K562 (cell line): ENCODE measurements around the gene GNB5. TPM values are rescaled to one million over a fixed set of nuclear protein-coding genes. Genes with fewer than 3 reads are reported as not detected.

Experiments
- ATAC-seq: fragments of 200-7000 bp; cut with Tn5 transposase; 3 replicates; pipeline ENCODE4 v1.9.1; 2020; ENCODE audit warnings: moderate library complexity
- BruUV-seq: library from RNA; stranded (reverse); fragments of 400-500 nt; replicated peaks from 2 replicates; lab custom pipeline; 2021; lab: Mats Ljungman, UMichigan
- CTCF ChIA-PET: fragments of 300-600 bp; formaldehyde crosslinking; extraction: SDS; loops from one replicate; lab custom pipeline; 2021; ENCODE audit warnings: low intra/inter-chr PET ratio; lab: Yijun Ruan, JAX
- POLR2A ChIA-PET: fragments of 300-600, 350-650 bp; sonication (Branson Sonifier 250); formaldehyde crosslinking; extraction: SDS; loops from one replicate; lab custom pipeline; 2021; ENCODE audit warnings: antibody characterized with exemption, inconsistent platforms; lab: Yijun Ruan, JAX
- DNase-seq, 4 experiments: peaks; one replicate each; pipeline versions ENCODE4 v3.0.0 to v3.0.0-alpha.2; 2011 to 2018; ENCODE audit warnings: low spot score in 3 of 4, mixed read lengths in 3 of 4; ENCODE audit errors: extremely low read depth in 1 of 4
- FAIRE-seq: peaks from 2 replicates; lab custom pipeline; 2011; peaks lifted over from hg19 to GRCh38; lab: Jason Lieb, UNC
- H2AFZ ChIP-seq: 2 replicates; pipeline ENCODE4 v1.6.0; 2011; ENCODE audit warnings: low read depth, low read length, control low read depth, inconsistent platforms
- H3K27ac ChIP-seq: fragments of 200-600 bp; 3 replicates; pipeline ENCODE4 v1.8.0; 2011; ENCODE audit warnings: low read depth, mild to moderate bottlenecking, control low read depth, inconsistent platforms, low read length, moderate library complexity, mixed read lengths; ENCODE audit errors: extremely low read depth
- H3K27me3 ChIP-seq, 2 experiments: fragments of 300-600 bp in 1 of 2; 2 replicates in 1 of 2; 3 replicates in 1 of 2; pipeline versions ENCODE4 v1.6.0 to v1.8.0; 2011; ENCODE audit warnings: inconsistent platforms in 2 of 2, low read length in 2 of 2, mild to moderate bottlenecking in 1 of 2, mixed read lengths in 1 of 2, moderate library complexity in 1 of 2; ENCODE audit not compliant: control insufficient read depth in 2 of 2, insufficient read depth in 2 of 2
- H3K36me3 ChIP-seq: fragments of 300-600 bp; 3 replicates; pipeline ENCODE4 v1.8.0; 2011; ENCODE audit warnings: mild to moderate bottlenecking, low read length, inconsistent platforms; ENCODE audit not compliant: control insufficient read depth, insufficient read depth
- H3K4me1 ChIP-seq, 2 experiments: fragments of 200-600 bp in 1 of 2; replicated peaks in 1 of 2; 2 replicates in 1 of 2; 3 replicates in 1 of 2; pipeline versions ENCODE4 v1.5.1 to v1.8.0; 2011; ENCODE audit warnings: inconsistent platforms in 2 of 2, low read length in 2 of 2, mild to moderate bottlenecking in 1 of 2, mixed read lengths in 1 of 2, moderate library complexity in 1 of 2; ENCODE audit not compliant: control insufficient read depth in 2 of 2, insufficient read depth in 2 of 2
- H3K4me2 ChIP-seq: 2 replicates; pipeline ENCODE4 v1.6.1; 2011; ENCODE audit warnings: low read length, control low read depth, inconsistent platforms, mixed read lengths; ENCODE audit not compliant: insufficient read depth
- H3K4me3 ChIP-seq: fragments of 200-600 bp; sonication (generic), shearing (Covaris generic); 2 replicates; pipeline ENCODE4 v1.5.1; 2016; ENCODE audit warnings: control low read depth, inconsistent platforms
- H3K79me2 ChIP-seq: fragments of 200-600 bp; 3 replicates; pipeline ENCODE4 v1.8.0; 2011; ENCODE audit warnings: low read length, inconsistent platforms; ENCODE audit not compliant: control insufficient read depth, insufficient read depth
- H3K9ac ChIP-seq, 2 experiments: 2 replicates each; pipeline versions ENCODE4 v1.6.0 to v1.6.1; 2011; ENCODE audit warnings: low read depth in 2 of 2, low read length in 2 of 2, control low read depth in 1 of 2, inconsistent platforms in 1 of 2, mild to moderate bottlenecking in 1 of 2, mixed read lengths in 1 of 2; ENCODE audit not compliant: insufficient read depth in 1 of 2
- H3K9me1 ChIP-seq: one replicate; pipeline ENCODE4 v1.6.0; 2011; ENCODE audit warnings: inconsistent platforms, mild to moderate bottlenecking, low read length, moderate library complexity; ENCODE audit not compliant: control insufficient read depth, insufficient read depth
- H3K9me3 ChIP-seq: replicated peaks from 2 replicates; pipeline ENCODE4 v1.5.1; 2011; ENCODE audit warnings: low read depth, low read length, inconsistent platforms; ENCODE audit not compliant: control insufficient read depth, insufficient read depth
- H4K20me1 ChIP-seq: replicated peaks from 2 replicates; pipeline ENCODE4 v1.6.1; 2011; ENCODE audit warnings: low read length, inconsistent platforms, mixed read lengths; ENCODE audit not compliant: control insufficient read depth, insufficient read depth
- CBX1 ChIP-seq: sonication (generic); IDR thresholded peaks from 2 replicates; pipeline ENCODE4 v1.6.1; 2016; ENCODE audit warnings: antibody characterized with exemption, low read depth, mild to moderate bottlenecking
- CBX3 ChIP-seq, 2 experiments: IDR thresholded peaks; 1 replicate in 1 of 2; 2 replicates in 1 of 2; pipeline ENCODE4 v1.6.1; 2012; ENCODE audit warnings: inconsistent platforms in 2 of 2, low read length in 2 of 2, borderline replicate concordance in 1 of 2, control low read depth in 1 of 2
- CBX5 ChIP-seq: IDR thresholded peaks from 2 replicates; pipeline ENCODE4 v1.6.1; 2014; ENCODE audit warnings: low read depth, borderline replicate concordance
- GATA2 ChIP-seq: sonication (generic); formaldehyde crosslinking; IDR thresholded peaks from 2 replicates; pipeline ENCODE4 v1.4.0; 2020; ENCODE audit warnings: mild to moderate bottlenecking, missing genetic modification reagents
- MEIS2 ChIP-seq: fragments of 450-650 bp; IDR thresholded peaks from 2 replicates; pipeline ENCODE4 v1.6.1; 2014; ENCODE audit warnings: mild to moderate bottlenecking; ENCODE audit not compliant: partially characterized antibody
- SPI1 ChIP-seq: IDR thresholded peaks from 2 replicates; pipeline ENCODE4 v1.6.1; 2011; ENCODE audit warnings: low read depth, low read length, control low read depth, borderline replicate concordance
- WGBS: fragments of 100-300 bp; shearing (Covaris generic); methylation state at CpG from one replicate; pipeline ENCODE4 v1.1.6; 2016; ENCODE audit warnings: low coverage, mixed read lengths; ENCODE audit not compliant: insufficient coverage; ENCODE audit errors: missing lambda C conversion rate; 5-methylcytosine and 5-hydroxymethylcytosine counted together
- in situ Hi-C: fragments of 300-500 bp; cut with MboI; formaldehyde crosslinking; loops from 4 replicates; pipeline ENCODE4 v1.15.0; 2018; ENCODE audit warnings: inconsistent platforms, mixed read lengths
- intact Hi-C: fragments of 100-400 bp; cut with micrococcal nuclease; formaldehyde crosslinking; loops from 2 replicates; pipeline ENCODE4 v1.14.2; 2022
- polyA plus RNA-seq, 8 experiments: library from polyadenylated mRNA; depleted of rRNA in 4 of 8; stranded (reverse) in 5 of 8; unstranded in 3 of 8; fragments of >200 nt; fragmentation: Nextera tagmentation in 2 of 8; fragmentation: Illumina TruSeq in 1 of 8; extraction: Ambion mirVana in 2 of 8; extraction: Trizol in 1 of 8; gene quantifications; 2 replicates each; pipeline versions ENCODE4 v1.2.1 to v1.2.3, GENCODE V29; 2011 to 2014; ENCODE audit warnings: inconsistent platforms in 1 of 8, missing spikeins in 1 of 8
- total RNA-seq, 7 experiments: library from RNA; depleted of rRNA in 6 of 7; stranded (reverse); fragments of >200 nt in 6 of 7; fragmentation: Illumina TruSeq in 2 of 7; extraction: Trizol in 2 of 7; gene quantifications; 2 replicates each; pipeline versions ENCODE4 v1.2.1 to v1.2.3, GENCODE V29; 2011 to 2021; ENCODE audit warnings: low replicate concordance in 1 of 7
- TF ChIP-seq, protein P1 (sequence below), 2 experiments: fragments of 200-800 bp in 1 of 2; sonication (Bioruptor generic) in 1 of 2; sonication (generic) in 1 of 2; formaldehyde crosslinking in 1 of 2; IDR thresholded peaks in 1 of 2; conservative IDR thresholded peaks in 1 of 2; 2 replicates each; pipeline versions ENCODE4 v1.5.0 to v1.6.1; 2016 to 2020; ENCODE audit warnings: missing compliant biosample characterization in 1 of 2, missing genetic modification characterization in 1 of 2, missing genetic modification reagents in 1 of 2

Gene GNB5
- total and polyA plus RNA-seq, 9 of the 15 experiments (the other 6 are each of a cell fraction or from before 2014, with no cell fraction given) = 0.11 to 2.1 (median 0.77) TPM

DNA sequence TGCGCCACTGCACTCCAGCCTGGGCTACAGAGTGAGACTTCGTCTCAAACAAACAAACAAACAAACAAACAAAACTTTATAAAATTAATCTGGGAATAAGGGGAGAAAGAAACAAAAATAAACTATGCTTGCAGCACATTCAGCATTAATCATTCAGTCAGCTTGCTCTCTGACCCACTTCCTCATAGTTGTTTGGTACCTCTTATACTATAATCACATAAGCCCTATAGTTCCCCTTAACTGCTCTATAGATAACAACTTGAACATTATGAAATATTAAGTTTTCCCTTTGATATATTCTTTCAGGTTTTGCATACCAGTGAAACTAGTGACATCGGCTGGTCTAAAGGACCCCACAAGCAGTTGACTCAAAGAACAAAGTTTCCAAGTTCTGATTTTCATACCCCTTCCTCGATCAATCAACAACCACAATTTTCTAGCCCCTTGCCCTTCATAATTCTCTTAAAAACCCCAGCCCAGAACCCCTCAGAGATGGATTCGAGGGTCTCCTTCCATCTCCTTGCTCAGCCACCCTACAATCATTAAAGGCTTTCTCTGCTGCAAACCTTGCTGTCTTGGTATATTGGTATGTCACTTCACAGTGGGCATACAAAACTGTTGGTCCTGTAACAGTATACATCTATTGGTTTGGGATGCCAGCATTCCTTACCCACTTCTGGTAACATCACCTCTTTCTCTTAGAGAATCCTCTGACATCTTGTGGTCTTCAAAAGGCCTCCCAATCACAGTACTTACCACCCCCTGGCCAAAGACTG is 105.0 kb downstream of the GNB5 start:
- Histone ChIP-seq H3K27ac (no peak overlapping the region), H3K4me3 (no peak overlapping the region), H3K9me1 (no peaks in the 10 kb centered on the region), H3K4me1 (no peaks in the 10 kb centered on the region), H3K4me2 (no peak overlapping the region)
- ATAC-seq (no peak), FAIRE-seq (no peak)
- 17% methylated on average over 5 of the region's 5 CpGs for WGBS
- TF ChIP-seq MEIS2 = peak; percentile 24
- TF ChIP-seq CBX3 (IDR thresholded peaks at IDR 0.05; ENCODE audit: borderline replicate concordance in 1 of 2, low read length in 2 of 2) = 0 out of 3 replicates have a peak, but pooled peaks of 1 of the 2 experiments have one; percentile 38
- peak; percentile 54; the same call in 1 of the 2 replicates for TF ChIP-seq CBX1
- TF ChIP-seq, protein P1, sequence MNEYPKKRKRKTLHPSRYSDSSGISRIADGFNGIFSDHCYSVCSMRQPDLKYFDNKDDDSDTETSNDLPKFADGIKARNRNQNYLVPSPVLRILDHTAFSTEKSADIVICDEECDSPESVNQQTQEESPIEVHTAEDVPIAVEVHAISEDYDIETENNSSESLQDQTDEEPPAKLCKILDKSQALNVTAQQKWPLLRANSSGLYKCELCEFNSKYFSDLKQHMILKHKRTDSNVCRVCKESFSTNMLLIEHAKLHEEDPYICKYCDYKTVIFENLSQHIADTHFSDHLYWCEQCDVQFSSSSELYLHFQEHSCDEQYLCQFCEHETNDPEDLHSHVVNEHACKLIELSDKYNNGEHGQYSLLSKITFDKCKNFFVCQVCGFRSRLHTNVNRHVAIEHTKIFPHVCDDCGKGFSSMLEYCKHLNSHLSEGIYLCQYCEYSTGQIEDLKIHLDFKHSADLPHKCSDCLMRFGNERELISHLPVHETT (CRISPR knock-in tag; conservative IDR thresholded peaks at IDR 0.05 in 1 of 2, IDR thresholded peaks at IDR 0.05 in 1 of 2) = no peak
- TF ChIP-seq CBX5 = peak; percentile 84
- TF ChIP-seq GATA2 (CRISPR knock-in tag) = no peak
- 0 out of 2 replicates have a peak, but pooled peaks have one; percentile 10 for TF ChIP-seq SPI1
- TF ChIP-seq, all 486 proteins: peak for 5
- Histone ChIP-seq H3K9me3 (peaks cover 3% of the 10 kb centered on the region; the same call in 1 of the 2 replicates), H3K36me3 (no peaks in the 10 kb centered on the region), H2AFZ (no peak overlapping the region), H3K27me3 (no peaks in the 10 kb centered on the region), H3K9ac (no peak overlapping the region), H4K20me1 (no peaks in the 10 kb centered on the region), H3K79me2 (no peaks in the 10 kb centered on the region)
- no TSS peak for BruUV-seq
- intact Hi-C loops = no loop called here
- POLR2A ChIA-PET = no interaction called here
- in situ Hi-C loops = no loop called here
- CTCF ChIA-PET = no interaction called here
- DNase-seq = no peak
